HepG2 (cell line): ENCODE data around the gene PCDHGB2. TPM values are rescaled to one million over a fixed set of nuclear protein-coding genes. Genes with fewer than 3 reads are reported as not detected.
"Not testable (repeated sequence)": the region's sequence is repeated elsewhere in the genome, so short reads cannot be mapped to it uniquely, and the experiment has no call there.

Experiments
- ATAC-seq: fragments of 200-7000 bp; cut with Tn5 transposase; 3 replicates; pipeline ENCODE4 v1.9.1; 2020; ENCODE audit warnings: mild to moderate bottlenecking, moderate library complexity
- BruUV-seq: library from RNA; stranded (reverse); fragments of 400-500 nt; replicated peaks from 2 replicates; lab custom pipeline; 2021; lab: Mats Ljungman, UMichigan
- CTCF ChIA-PET: fragments of 300-600 bp; formaldehyde crosslinking; extraction: SDS; loops from one replicate; lab custom pipeline; 2021; ENCODE audit warnings: low total read pairs, inconsistent platforms, low intra/inter-chr PET ratio; lab: Yijun Ruan, JAX
- POLR2A ChIA-PET: fragments of 350-600 bp; sonication (Branson Sonifier 250); formaldehyde crosslinking; loops from one replicate; lab custom pipeline; 2020; ENCODE audit warnings: antibody characterized with exemption, inconsistent platforms; lab: Yijun Ruan, JAX
- DNase-seq: peaks from one replicate; pipeline ENCODE4 v3.0.0-alpha.2; 2015; ENCODE audit warnings: low spot score
- FAIRE-seq: peaks from 3 replicates; lab custom pipeline; 2011; peaks lifted over from hg19 to GRCh38; lab: Jason Lieb, UNC
- H2AFZ ChIP-seq: one replicate; pipeline ENCODE4 v1.6.1; 2011; ENCODE audit warnings: low read length, inconsistent platforms
- H3K27ac ChIP-seq: fragments of 300-600 bp; 3 replicates; pipeline ENCODE4 v1.8.0; 2011; ENCODE audit warnings: mixed run types, mild to moderate bottlenecking, mixed read lengths, low read length, inconsistent platforms; ENCODE audit not compliant: insufficient read depth; ENCODE audit errors: extremely low read length
- H3K27me3 ChIP-seq, 2 experiments: fragments of 200-600 bp in 1 of 2; 2 replicates in 1 of 2; 3 replicates in 1 of 2; pipeline versions ENCODE4 v1.6.0 to v1.8.0; 2011; ENCODE audit warnings: low read length in 2 of 2, mild to moderate bottlenecking in 2 of 2, moderate library complexity in 2 of 2, inconsistent platforms in 1 of 2; ENCODE audit not compliant: insufficient read depth in 2 of 2, control insufficient read depth in 1 of 2
- H3K36me3 ChIP-seq, 2 experiments: fragments of 200-600 bp in 1 of 2; replicated peaks in 1 of 2; 2 replicates in 1 of 2; 3 replicates in 1 of 2; pipeline versions ENCODE4 v1.5.1 to v1.8.0; 2011; ENCODE audit warnings: low read length in 2 of 2, inconsistent platforms in 1 of 2; ENCODE audit not compliant: insufficient read depth in 2 of 2, control insufficient read depth in 1 of 2
- H3K4me1 ChIP-seq: 2 replicates; pipeline ENCODE4 v1.5.1; 2012; ENCODE audit warnings: low read length, inconsistent platforms; ENCODE audit not compliant: insufficient read depth
- H3K4me2 ChIP-seq: 2 replicates; pipeline ENCODE4 v1.6.0; 2011; ENCODE audit warnings: low read depth, low read length, inconsistent platforms
- H3K4me3 ChIP-seq, 3 experiments: fragments of 200-600 bp in 1 of 3; sonication (generic), shearing (Covaris generic) in 1 of 3; replicated peaks in 1 of 3; 2 replicates each; pipeline ENCODE4 v1.5.1; 2011 to 2016; ENCODE audit warnings: low read length in 3 of 3, inconsistent platforms in 2 of 3, low read depth in 2 of 3, mild to moderate bottlenecking in 2 of 3, control low read depth in 1 of 3, mixed read lengths in 1 of 3; ENCODE audit not compliant: insufficient read depth in 1 of 3
- H3K79me2 ChIP-seq: one replicate; pipeline ENCODE4 v1.6.1; 2011; ENCODE audit warnings: low read length, inconsistent platforms; ENCODE audit not compliant: insufficient read depth
- H3K9ac ChIP-seq: 2 replicates; pipeline ENCODE4 v1.6.0; 2011; ENCODE audit warnings: mild to moderate bottlenecking, low read depth, low read length, inconsistent platforms; ENCODE audit not compliant: insufficient read depth
- H3K9me3 ChIP-seq: 2 replicates; pipeline ENCODE4 v1.5.1; 2012; ENCODE audit warnings: mild to moderate bottlenecking, low read length
- H4K20me1 ChIP-seq: 2 replicates; pipeline ENCODE4 v1.6.0; 2011; ENCODE audit warnings: inconsistent platforms, mild to moderate bottlenecking, low read length, moderate library complexity; ENCODE audit not compliant: insufficient read depth
- BORCS8-MEF2B ChIP-seq: sonication (generic); formaldehyde crosslinking; IDR thresholded peaks from 2 replicates; pipeline ENCODE4 v1.8.0; 2022; ENCODE audit warnings: mild to moderate bottlenecking, missing genetic modification reagents
- GTF2F1 ChIP-seq: fragments of 150-350 bp; IDR thresholded peaks from 2 replicates; pipeline ENCODE4 v1.6.1; 2014; ENCODE audit warnings: low read length
- MAF1 ChIP-seq: sonication (generic); formaldehyde crosslinking; IDR thresholded peaks from 2 replicates; pipeline ENCODE4 v1.5.0; 2020; ENCODE audit warnings: missing genetic modification reagents, borderline replicate concordance
- MEF2D ChIP-seq: sonication (generic); formaldehyde crosslinking; IDR thresholded peaks from 2 replicates; pipeline ENCODE4 v1.5.1; 2020; ENCODE audit warnings: mild to moderate bottlenecking, missing genetic modification reagents
- NBN ChIP-seq: fragments of 450-650 bp; conservative IDR thresholded peaks from 2 replicates; pipeline ENCODE4 v1.6.1; 2017
- NFIC ChIP-seq: IDR thresholded peaks from 2 replicates; pipeline ENCODE4 v1.6.1; 2012; ENCODE audit warnings: mild to moderate bottlenecking, low read length, inconsistent platforms
- ZC3H13 ChIP-seq: sonication (generic); formaldehyde crosslinking; IDR thresholded peaks from 2 replicates; pipeline ENCODE4 v1.8.1; 2023; ENCODE audit warnings: mild to moderate bottlenecking, missing genetic modification reagents, moderate library complexity
- ZNF558 ChIP-seq: sonication (generic); formaldehyde crosslinking; IDR thresholded peaks from 2 replicates; pipeline ENCODE4 v1.9.0; 2022; ENCODE audit warnings: mild to moderate bottlenecking, missing genetic modification reagents, borderline replicate concordance
- WGBS: methylation state at CpG from one replicate; pipeline ENCODE4 v1.1.6; 2017; ENCODE audit warnings: low lambda C conversion rate; 5-methylcytosine and 5-hydroxymethylcytosine counted together
- in situ Hi-C: cut with HindIII; loops from 2 replicates; pipeline ENCODE4 v1.10.0; 2017; ENCODE audit warnings: low pct_unique_long_range_greater_than_20kb; ENCODE audit not compliant: extremely low pct_ligation_motif_present
- intact Hi-C: fragments of 100-400 bp; cut with micrococcal nuclease; formaldehyde crosslinking; loops from one replicate; pipeline ENCODE4 v1.10.0; 2022; ENCODE audit not compliant: unreplicated experiment
- polyA plus RNA-seq, 8 experiments: library from polyadenylated mRNA; depleted of rRNA in 3 of 8; stranded (reverse) in 7 of 8; unstranded in 1 of 8; fragments of >200 nt; fragmentation: Illumina TruSeq in 4 of 8; extraction: Trizol in 4 of 8; gene quantifications; 2 replicates each; pipeline versions ENCODE4 v1.2.1 to v1.2.3, GENCODE V29; 2011 to 2016; ENCODE audit warnings: low read depth in 4 of 8, missing spikeins in 1 of 8, mixed read lengths in 1 of 8; ENCODE audit not compliant: insufficient read depth in 1 of 8
- total RNA-seq, 5 experiments: library from RNA; depleted of rRNA; stranded (reverse); fragments of >200 nt; fragmentation: Illumina TruSeq; extraction: Trizol; gene quantifications; 2 replicates each; pipeline ENCODE4 v1.2.3, GENCODE V29; 2016; ENCODE audit warnings: low read depth in 1 of 5
- TF ChIP-seq, protein P1 (sequence below): sonication (generic); formaldehyde crosslinking; IDR thresholded peaks from 2 replicates; pipeline ENCODE4 v1.9.0; 2022; ENCODE audit warnings: missing genetic modification reagents, mild to moderate bottlenecking, borderline replicate concordance

Gene PCDHGB2
- total and polyA plus RNA-seq, 2 of the 13 experiments (the other 11 are each of a cell fraction or from before 2014, with no cell fraction given) = 0.64 to 0.82 TPM

DNA sequence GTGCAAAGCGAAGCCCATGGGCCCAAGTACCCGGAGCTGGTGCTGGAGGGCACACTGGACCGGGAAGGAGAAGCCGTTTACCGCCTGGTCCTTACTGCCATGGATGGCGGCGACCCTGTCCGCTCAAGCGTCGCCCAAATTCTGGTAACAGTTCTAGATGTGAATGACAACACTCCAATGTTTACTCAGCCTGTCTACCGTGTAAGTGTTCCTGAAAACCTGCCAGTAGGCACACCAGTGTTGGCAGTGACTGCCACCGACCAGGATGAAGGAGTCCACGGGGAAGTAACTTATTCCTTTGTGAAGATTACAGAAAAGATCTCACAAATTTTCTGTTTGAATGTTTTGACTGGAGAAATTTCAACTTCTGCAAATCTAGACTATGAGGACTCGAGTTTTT, 14.8 kb downstream of the PCDHGB2 start (continued):
- TF ChIP-seq, protein P1, sequence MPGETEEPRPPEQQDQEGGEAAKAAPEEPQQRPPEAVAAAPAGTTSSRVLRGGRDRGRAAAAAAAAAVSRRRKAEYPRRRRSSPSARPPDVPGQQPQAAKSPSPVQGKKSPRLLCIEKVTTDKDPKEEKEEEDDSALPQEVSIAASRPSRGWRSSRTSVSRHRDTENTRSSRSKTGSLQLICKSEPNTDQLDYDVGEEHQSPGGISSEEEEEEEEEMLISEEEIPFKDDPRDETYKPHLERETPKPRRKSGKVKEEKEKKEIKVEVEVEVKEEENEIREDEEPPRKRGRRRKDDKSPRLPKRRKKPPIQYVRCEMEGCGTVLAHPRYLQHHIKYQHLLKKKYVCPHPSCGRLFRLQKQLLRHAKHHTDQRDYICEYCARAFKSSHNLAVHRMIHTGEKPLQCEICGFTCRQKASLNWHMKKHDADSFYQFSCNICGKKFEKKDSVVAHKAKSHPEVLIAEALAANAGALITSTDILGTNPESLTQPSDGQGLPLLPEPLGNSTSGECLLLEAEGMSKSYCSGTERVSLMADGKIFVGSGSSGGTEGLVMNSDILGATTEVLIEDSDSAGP (CRISPR knock-in tag) = no peak
- TF ChIP-seq ZNF558 (no peak), MEF2D (CRISPR knock-in tag) (no peak), ZC3H13 (CRISPR knock-in tag) (no peak), NBN (no peak), MAF1 (CRISPR knock-in tag) (no peak), BORCS8-MEF2B (CRISPR knock-in tag) (no peak), NFIC (no peak), GTF2F1 (no peak)

DNA sequence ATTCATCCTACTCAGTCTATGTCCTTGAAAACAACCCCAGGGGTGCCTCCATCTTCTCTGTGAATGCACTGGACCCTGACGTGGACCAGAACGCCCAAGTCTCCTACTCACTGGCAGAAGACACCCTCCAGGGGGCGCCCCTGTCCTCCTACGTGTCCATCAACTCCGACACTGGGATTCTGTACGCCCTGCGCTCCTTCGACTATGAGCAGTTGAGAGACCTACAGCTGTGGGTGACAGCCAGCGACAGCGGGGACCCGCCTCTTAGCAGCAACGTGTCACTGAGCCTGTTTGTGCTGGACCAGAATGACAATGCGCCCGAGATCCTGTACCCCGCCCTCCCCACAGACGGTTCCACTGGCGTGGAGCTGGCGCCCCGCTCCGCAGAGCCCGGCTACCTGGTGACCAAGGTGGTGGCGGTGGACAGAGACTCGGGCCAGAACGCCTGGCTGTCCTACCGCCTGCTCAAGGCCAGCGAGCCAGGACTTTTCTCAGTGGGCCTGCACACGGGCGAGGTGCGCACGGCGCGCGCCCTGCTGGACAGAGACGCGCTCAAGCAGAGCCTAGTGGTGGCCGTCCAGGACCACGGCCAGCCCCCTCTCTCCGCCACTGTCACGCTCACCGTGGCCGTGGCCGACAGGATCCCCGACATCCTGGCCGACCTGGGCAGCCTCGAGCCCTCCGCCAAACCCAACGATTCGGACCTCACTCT, 15.8 kb downstream of the PCDHGB2 start:
- peaks cover 47% of the 10 kb centered on the region for H3K9me3 ChIP-seq
- CTCF ChIA-PET, H3K4me3 ChIP-seq, FAIRE-seq, POLR2A ChIA-PET, BruUV-seq, H2AFZ ChIP-seq, H3K79me2 ChIP-seq, H3K4me2 ChIP-seq, H3K27me3 ChIP-seq, H3K27ac ChIP-seq, in situ Hi-C loops, intact Hi-C loops, H3K4me1 ChIP-seq, H4K20me1 ChIP-seq, H3K9ac ChIP-seq, DNase-seq, H3K36me3 ChIP-seq, ATAC-seq: not testable (repeated sequence)
- 66% methylated on average over 18 of the region's 48 CpGs for WGBS
